Measurements from ENCODE around the gene SPACA9. TPM values are rescaled to one million over a fixed set of nuclear protein-coding genes. Genes with fewer than 3 reads are reported as not detected.

Gene SPACA9
- total and polyA plus RNA-seq, 8 donors = 1.0 to 3.6 (median 2.2) TPM

DNA sequence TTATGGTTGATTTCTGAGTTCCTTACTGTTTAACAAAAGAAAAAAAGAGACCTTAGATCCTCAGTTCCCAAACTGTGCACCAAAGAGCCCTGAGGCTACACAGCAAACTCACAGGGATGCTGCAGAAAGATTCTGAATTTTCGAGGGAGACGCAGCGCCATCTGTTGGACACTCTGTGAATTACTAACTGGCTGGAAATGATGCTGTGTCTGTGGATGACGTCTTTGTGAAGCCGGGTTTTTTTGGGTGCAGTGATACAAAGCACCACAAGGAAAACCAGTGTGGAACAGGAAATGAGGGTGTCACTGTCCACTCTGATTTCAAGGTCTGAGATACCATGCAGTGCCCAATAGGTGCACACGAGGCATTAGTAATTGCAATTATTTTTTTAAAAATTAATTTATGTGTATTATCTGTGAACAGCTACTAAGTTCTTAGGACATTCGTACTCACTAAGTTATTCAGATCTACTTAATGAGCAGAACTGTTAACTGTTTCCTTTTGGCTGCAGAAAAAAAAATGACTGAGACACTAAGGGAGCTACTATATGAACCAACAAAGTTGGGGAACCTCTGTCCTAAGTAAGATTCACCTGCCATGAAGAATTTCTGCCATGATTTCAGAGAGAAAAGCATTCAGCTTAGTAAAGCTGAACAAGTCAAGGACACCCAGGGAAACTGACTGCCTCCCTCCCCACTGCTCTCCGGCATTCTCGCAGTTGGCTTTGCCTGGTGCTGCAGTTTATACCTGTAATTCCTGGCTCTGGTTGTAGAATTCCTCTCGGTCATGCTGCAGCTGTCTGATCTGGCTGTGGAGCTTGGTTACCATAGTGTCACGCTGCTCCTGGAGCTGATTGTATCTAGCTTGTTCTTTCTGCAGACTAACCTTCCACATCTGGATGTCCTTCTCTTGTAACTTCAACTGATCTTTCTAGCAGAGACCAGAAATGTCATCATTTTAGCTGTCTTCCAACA lies 23.4 kb downstream of the SPACA9 start:
- DNase-seq (peak in 4 of 6 donors; percentile 38 to 69 (median 56)), FAIRE-seq (peak; percentile 56), ATAC-seq (peak; percentile 68 to 89 (median 86))
- WGBS, 2 donors = 45 to 48% methylated on average over 11 of the region's 11 CpGs
- Histone ChIP-seq H3K9me3 (no peaks in the 10 kb centered on the region), H3K27ac (no peak overlapping the region), H3K4me1 (no peaks in the 10 kb centered on the region), H3K36me3 (peaks cover 0 to 27% (median 24%) of the 10 kb centered on the region in 3 donors), H3K27me3 (no peaks in the 10 kb centered on the region), H3K4me3 (no peak overlapping the region)
- TF ChIP-seq, protein P1, sequence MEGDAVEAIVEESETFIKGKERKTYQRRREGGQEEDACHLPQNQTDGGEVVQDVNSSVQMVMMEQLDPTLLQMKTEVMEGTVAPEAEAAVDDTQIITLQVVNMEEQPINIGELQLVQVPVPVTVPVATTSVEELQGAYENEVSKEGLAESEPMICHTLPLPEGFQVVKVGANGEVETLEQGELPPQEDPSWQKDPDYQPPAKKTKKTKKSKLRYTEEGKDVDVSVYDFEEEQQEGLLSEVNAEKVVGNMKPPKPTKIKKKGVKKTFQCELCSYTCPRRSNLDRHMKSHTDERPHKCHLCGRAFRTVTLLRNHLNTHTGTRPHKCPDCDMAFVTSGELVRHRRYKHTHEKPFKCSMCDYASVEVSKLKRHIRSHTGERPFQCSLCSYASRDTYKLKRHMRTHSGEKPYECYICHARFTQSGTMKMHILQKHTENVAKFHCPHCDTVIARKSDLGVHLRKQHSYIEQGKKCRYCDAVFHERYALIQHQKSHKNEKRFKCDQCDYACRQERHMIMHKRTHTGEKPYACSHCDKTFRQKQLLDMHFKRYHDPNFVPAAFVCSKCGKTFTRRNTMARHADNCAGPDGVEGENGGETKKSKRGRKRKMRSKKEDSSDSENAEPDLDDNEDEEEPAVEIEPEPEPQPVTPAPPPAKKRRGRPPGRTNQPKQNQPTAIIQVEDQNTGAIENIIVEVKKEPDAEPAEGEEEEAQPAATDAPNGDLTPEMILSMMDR (IDR thresholded peaks at IDR 0.05) = peak; percentile 71 to 88 (median 85)
- intact Hi-C loops (cut with DNase I) = no loop called here

DNA sequence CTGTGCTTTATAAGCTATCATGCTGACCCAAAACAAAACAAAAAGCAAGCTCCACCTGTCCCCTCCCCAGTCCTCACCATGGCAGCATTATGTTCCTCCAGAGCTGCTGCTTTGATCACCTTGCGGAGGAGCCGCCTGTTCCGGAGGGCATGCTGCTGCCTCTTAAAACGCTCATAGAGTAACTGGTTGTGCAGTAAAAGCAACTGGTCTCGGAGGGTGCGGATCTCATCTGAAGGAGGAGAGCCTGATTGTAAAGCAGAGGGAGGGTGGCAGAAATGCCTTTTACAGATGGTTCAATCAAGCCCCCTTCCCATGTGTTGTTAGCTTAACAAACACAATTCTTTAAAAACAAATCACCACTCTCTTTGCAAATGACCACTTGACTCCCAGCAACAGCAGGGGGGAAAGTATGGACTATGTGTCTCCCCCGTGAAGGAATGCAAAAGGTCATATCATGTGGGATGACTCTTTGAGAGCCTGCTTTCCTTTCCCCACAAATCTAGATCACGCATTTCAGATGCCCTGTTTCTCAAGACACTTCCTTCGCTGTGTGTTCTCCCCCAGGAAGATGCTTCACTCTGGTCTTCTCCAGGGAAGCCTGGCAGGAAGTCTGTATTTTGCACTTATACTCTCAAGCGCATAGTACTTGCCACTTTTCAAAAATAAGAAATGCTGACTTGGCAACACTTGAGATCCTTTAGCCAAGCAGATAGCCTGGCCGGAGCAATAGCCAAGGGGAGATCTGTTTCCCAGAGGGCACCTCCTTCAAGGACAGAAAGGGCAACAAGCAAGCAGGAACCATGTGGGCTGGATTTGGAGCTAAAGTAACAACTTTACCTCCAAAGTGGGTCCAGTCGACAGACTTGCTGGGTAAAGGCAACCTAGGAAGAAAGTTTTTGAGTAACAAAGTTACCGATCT lies 25.1 kb downstream of the SPACA9 start:
- 87 to 89% methylated on average over 13 of the region's 13 CpGs for WGBS, 2 donors
- no peak overlapping the region for H3K4me3 ChIP-seq
- DNase-seq (no peak), FAIRE-seq (no peak), ATAC-seq (no peak)
- intact Hi-C loops (cut with DNase I) = no loop called here
- no peak overlapping the region for H3K27ac ChIP-seq
- H3K4me1 ChIP-seq = no peaks in the 10 kb centered on the region
- no peaks in the 10 kb centered on the region for H3K9me3 ChIP-seq
- no peaks in the 10 kb centered on the region for H3K27me3 ChIP-seq
- TF ChIP-seq, protein P1 (IDR thresholded peaks at IDR 0.05) = no peak
- H3K36me3 ChIP-seq = peaks cover 0 to 29% (median 17%) of the 10 kb centered on the region in 3 donors

DNA sequence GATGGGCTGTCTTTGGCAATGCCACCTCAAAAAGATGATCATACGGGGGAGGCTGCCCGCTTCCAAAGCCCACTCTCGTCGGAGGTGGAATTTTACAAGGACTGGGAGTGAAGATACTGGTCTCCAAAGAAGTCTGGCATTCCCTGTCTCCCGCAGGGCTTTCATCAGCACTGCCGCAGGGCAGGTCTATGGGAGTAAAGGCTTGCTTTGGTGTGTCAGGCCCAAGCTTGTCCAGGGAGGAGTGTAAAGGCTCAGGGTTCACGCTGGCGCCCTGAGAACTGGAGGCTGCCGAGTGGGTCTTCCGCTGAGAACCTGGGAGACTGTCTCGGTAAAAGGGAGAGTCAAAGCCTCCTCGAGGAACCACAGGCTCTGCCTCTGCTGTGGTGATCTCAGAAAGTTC lies 27.0 kb downstream of the SPACA9 start:
- Histone ChIP-seq H3K4me3 (no peak overlapping the region), H3K9me3 (no peaks in the 10 kb centered on the region), H3K27me3 (no peaks in the 10 kb centered on the region), H3K4me1 (no peaks in the 10 kb centered on the region), H3K27ac (no peak overlapping the region), H3K36me3 (peaks cover 0 to 33% (median 15%) of the 10 kb centered on the region in 3 donors)
- FAIRE-seq (no peak), DNase-seq (no peak), ATAC-seq (no peak)
- WGBS, 2 donors = 94% methylated on average over 12 of the region's 12 CpGs
- TF ChIP-seq, protein P1 (IDR thresholded peaks at IDR 0.05) = no peak
- intact Hi-C loops (cut with DNase I) = no loop called here

DNA sequence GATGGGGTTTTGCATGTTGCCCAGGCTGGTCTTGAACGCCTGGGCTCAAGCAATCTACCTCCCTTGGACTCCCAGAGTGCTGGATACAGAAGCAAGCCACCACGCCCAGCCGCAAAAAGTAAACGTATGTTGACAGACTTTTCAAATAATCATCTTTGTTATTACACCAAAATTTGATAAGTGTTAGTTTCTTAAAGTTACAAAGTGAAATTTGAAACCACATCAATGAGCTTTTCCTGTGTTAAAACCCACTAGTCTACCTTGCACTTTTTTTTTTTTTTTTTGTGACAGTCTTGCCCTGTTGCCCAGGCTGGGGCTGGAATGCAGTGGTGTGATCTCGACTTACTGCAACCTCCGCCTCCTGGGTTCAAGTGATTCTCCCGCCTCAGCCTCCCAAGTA lies 29.9 kb downstream of the SPACA9 start:
- DNase-seq (no peak), FAIRE-seq (no peak), ATAC-seq (no peak)
- Histone ChIP-seq H3K4me1 (no peaks in the 10 kb centered on the region), H3K36me3 (peaks cover 0 to 37% (median 17%) of the 10 kb centered on the region in 3 donors), H3K27me3 (no peaks in the 10 kb centered on the region), H3K27ac (no peak overlapping the region), H3K9me3 (no peaks in the 10 kb centered on the region), H3K4me3 (no peak overlapping the region)
- TF ChIP-seq, protein P1 (IDR thresholded peaks at IDR 0.05) = no peak
- WGBS, 2 donors = 86 to 89% methylated on average over 7 of the region's 7 CpGs
- intact Hi-C loops (cut with DNase I) = no loop called here
